Ovary (tissue), 9 donors: ENCODE measurements around the gene GUCY1A2. TPM values are rescaled to one million over a fixed set of nuclear protein-coding genes. Genes with fewer than 3 reads are reported as not detected.

Experiments used
- DNase-seq, 5 donors: peaks; one replicate each; pipeline ENCODE4 v3.0.0-alpha.2; 2019 to 2020
- H3K27ac ChIP-seq, 2 donors: fragments of 200-600 bp; one replicate each; pipeline versions ENCODE4 v1.5.1 to v1.8.0; 2019 to 2022
- H3K27me3 ChIP-seq: fragments of 200-600 bp; one replicate; pipeline ENCODE4 v1.8.0; 2022
- H3K36me3 ChIP-seq: fragments of 200-600 bp; sonication (generic); one replicate; pipeline ENCODE4 v1.5.1; 2019
- H3K4me1 ChIP-seq: one replicate; pipeline ENCODE4 v1.8.1; 2013; ENCODE audit warnings: mild to moderate bottlenecking, moderate library complexity; ENCODE audit not compliant: insufficient read depth
- H3K4me3 ChIP-seq: fragments of 200-600 bp; sonication (generic); one replicate; pipeline ENCODE4 v1.5.1; 2017
- H3K9me3 ChIP-seq, 2 donors: fragments of 200-600 bp in 1 of 2; sonication (generic) in 1 of 2; one replicate each; pipeline versions ENCODE4 v1.5.1 to v1.8.1; 2013 to 2019; ENCODE audit warnings: mild to moderate bottlenecking in 1 of 2, moderate library complexity in 1 of 2
- EP300 ChIP-seq: sonication (generic); formaldehyde crosslinking; IDR thresholded peaks from one replicate; pipeline ENCODE4 v1.6.1; 2017; ENCODE audit warnings: antibody characterized with exemption
- POLR2A ChIP-seq: fragments of 450-650 bp; IDR thresholded peaks from one replicate; pipeline ENCODE4 v1.6.1; 2017; ENCODE audit warnings: antibody characterized with exemption, mild to moderate bottlenecking, moderate library complexity
- WGBS, 3 donors: extraction: QIAGEN DNeasy Blood & Tissue Kit in 1 of 3; methylation state at CpG; one replicate each; pipeline versions ENCODE4 v1.1.5 to v1.1.7; 2013 to 2017; 5-methylcytosine and 5-hydroxymethylcytosine counted together
- intact Hi-C, 4 donors: fragments of 100-400 bp; cut with DNase I; formaldehyde crosslinking; loops; one replicate each; pipeline versions ENCODE4 v1.11.0 to v1.15.1; 2022 to 2023
- polyA plus RNA-seq, 2 donors: library from polyadenylated mRNA; stranded (reverse); fragments of 200-250 nt in 1 of 2; fragments of 350-450 nt in 1 of 2; fragmentation: Illumina TruSeq in 1 of 2; extraction: RNeasy Lipid Tissue Mini Kit (QIAGEN cat#74804) in 1 of 2; gene quantifications; one replicate each; pipeline ENCODE4 v1.2.3, GENCODE V29; 2013 to 2014
- total RNA-seq, 7 donors: library from RNA; depleted of rRNA in 2 of 7; stranded (reverse); fragments of >200 nt in 2 of 7; fragmentation: NEBNext Ultra II Directional in 3 of 7; extraction: Animal tissue kit (Norgen Biotek cat#: 25700) in 3 of 7; gene quantifications; one replicate each; pipeline versions ENCODE4 v1.1.0 to v1.2.4, GENCODE V29; 2016 to 2023
- TF ChIP-seq, protein P1 (sequence below), 3 donors: fragments of 450-650 bp in 2 of 3; fragments of 200-600 bp in 1 of 3; IDR thresholded peaks; one replicate each; pipeline versions ENCODE4 v1.5.1 to v1.8.0; 2016 to 2022; ENCODE audit warnings: antibody characterized with exemption in 3 of 3, mild to moderate bottlenecking in 1 of 3
- donor health status: DM: no; HTN: no; CAD: no; lungs with moderate emphysema.
- donor health status: DM: no; HTN: no; CAD: no.
- donor health status: Bipolar disorder and iron deficiency.
- donor health status: DM: yes; HTN: yes; CAD: no.
- donor health status: DM: no; HTN: no; CAD: no.
- donor health status: DM: yes; HTN: yes; CAD: no.

GUCY1A2 gene
- total and polyA plus RNA-seq, 9 donors = 1.5 to 20.3 (median 6.1) TPM

DNA sequence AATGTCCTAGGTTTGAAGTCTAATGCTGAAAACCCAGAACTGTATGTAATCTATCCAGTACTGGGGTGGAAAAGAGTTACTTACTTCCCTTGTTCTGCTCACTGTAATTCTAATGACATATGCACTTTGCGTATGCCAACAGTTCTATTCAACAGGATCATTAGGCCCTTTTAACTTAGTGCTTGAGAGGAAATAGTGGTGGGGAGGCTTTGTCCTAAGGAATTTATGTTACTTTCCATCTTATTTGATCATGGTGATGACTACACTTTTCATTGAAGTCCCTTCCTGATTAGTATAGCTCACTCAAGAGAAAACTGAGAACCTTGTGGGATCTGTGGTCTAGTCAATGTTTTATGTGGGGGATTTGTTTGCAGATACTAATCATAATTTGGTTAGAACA, 348.2 kb downstream of the GUCY1A2 start:
- Histone ChIP-seq H3K4me3 (no peak overlapping the region), H3K36me3 (no peaks in the 10 kb centered on the region), H3K27ac (no peak overlapping the region), H3K27me3 (no peaks in the 10 kb centered on the region), H3K9me3 (no peaks in the 10 kb centered on the region), H3K4me1 (no peaks in the 10 kb centered on the region)
- intact Hi-C loops = no loop called here
- DNase-seq = no peak
- WGBS, 3 donors = 96 to 100% (median 98%) methylated on average over 1 of the region's 1 CpG
- TF ChIP-seq EP300 (no peak), POLR2A (no peak)
- TF ChIP-seq, protein P1, sequence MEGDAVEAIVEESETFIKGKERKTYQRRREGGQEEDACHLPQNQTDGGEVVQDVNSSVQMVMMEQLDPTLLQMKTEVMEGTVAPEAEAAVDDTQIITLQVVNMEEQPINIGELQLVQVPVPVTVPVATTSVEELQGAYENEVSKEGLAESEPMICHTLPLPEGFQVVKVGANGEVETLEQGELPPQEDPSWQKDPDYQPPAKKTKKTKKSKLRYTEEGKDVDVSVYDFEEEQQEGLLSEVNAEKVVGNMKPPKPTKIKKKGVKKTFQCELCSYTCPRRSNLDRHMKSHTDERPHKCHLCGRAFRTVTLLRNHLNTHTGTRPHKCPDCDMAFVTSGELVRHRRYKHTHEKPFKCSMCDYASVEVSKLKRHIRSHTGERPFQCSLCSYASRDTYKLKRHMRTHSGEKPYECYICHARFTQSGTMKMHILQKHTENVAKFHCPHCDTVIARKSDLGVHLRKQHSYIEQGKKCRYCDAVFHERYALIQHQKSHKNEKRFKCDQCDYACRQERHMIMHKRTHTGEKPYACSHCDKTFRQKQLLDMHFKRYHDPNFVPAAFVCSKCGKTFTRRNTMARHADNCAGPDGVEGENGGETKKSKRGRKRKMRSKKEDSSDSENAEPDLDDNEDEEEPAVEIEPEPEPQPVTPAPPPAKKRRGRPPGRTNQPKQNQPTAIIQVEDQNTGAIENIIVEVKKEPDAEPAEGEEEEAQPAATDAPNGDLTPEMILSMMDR (IDR thresholded peaks at IDR 0.05) = no peak

DNA sequence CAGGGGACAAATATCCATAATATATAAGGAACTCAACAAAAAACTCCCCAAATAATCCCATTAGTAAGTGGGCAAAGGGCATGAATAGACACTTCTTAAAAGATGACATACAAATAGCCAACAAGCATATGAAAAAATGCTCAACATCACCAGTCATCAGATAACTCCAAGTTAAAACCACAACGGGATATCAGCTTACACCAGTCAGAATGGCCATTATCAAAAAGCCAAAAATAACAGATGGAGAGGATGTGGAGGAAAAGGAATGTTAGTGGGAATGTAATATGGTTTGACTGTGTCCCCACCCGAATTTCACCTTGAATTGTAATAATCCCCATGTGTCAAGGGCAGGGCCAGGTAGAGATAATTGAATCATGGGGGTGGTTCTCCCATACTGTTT, 350.1 kb downstream of the GUCY1A2 start:
- intact Hi-C loops = no loop called here
- no peak for TF ChIP-seq POLR2A
- TF ChIP-seq, protein P1 (IDR thresholded peaks at IDR 0.05) = no peak
- no peak for TF ChIP-seq EP300
- DNase-seq = no peak
- no peak overlapping the region for H3K27ac ChIP-seq
- H3K36me3 ChIP-seq = no peaks in the 10 kb centered on the region
- WGBS, 3 donors = 63 to 69% (median 66%) methylated on average over 2 of the region's 2 CpGs
- H3K4me1 ChIP-seq = no peaks in the 10 kb centered on the region
- H3K27me3 ChIP-seq = no peaks in the 10 kb centered on the region
- H3K4me3 ChIP-seq = no peak overlapping the region
- no peaks in the 10 kb centered on the region for H3K9me3 ChIP-seq

DNA sequence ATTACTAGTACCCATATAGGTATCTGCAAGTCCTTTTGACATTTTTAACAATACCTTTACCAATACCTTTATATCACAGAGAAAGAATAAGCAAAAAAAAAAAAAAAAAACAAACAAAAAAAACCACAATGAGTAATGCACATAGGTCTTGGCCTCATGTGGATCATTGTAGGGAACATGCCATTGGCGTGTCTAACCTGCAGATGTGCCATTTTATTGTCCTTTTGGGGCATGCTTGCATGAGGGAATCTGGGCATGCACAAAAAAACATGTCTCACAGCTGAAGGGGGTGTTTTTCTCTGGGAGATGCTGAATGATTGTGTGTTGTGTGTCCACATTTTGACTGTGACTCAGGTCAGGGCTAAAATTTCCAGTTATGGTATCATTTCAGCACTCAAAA, 361.6 kb downstream of the GUCY1A2 start:
- H3K9me3 ChIP-seq = no peaks in the 10 kb centered on the region
- intact Hi-C loops = no loop called here
- DNase-seq = no peak
- WGBS, 3 donors = 88 to 91% (median 88%) methylated on average over 1 of the region's 1 CpG
- H3K36me3 ChIP-seq = no peaks in the 10 kb centered on the region
- H3K27me3 ChIP-seq = no peaks in the 10 kb centered on the region
- no peak overlapping the region for H3K27ac ChIP-seq
- TF ChIP-seq EP300 = no peak
- TF ChIP-seq POLR2A = no peak
- TF ChIP-seq, protein P1 (IDR thresholded peaks at IDR 0.05) = no peak
- no peaks in the 10 kb centered on the region for H3K4me1 ChIP-seq
- no peak overlapping the region for H3K4me3 ChIP-seq

- H3K4me1 ChIP-seq = no peaks in the 10 kb centered on the region
- no peak for DNase-seq
- intact Hi-C loops = no loop called here
These were observed 373.5 kb downstream of the GUCY1A2 start for GRCh38 chr11:106644824-106645223.

More at GRCh38 chr11:106644824-106645223, 373.5 kb downstream of the GUCY1A2 start:
- Histone ChIP-seq H3K4me3 (no peak overlapping the region), H3K36me3 (no peaks in the 10 kb centered on the region), H3K9me3 (peaks cover 0 to 5% of the 10 kb centered on the region in 2 donors), H3K27ac (no peak overlapping the region), H3K27me3 (no peaks in the 10 kb centered on the region)
- 78 to 82% (median 81%) methylated on average over 1 of the region's 1 CpG for WGBS, 3 donors
- TF ChIP-seq EP300 (no peak), POLR2A (no peak)
- TF ChIP-seq, protein P1 (IDR thresholded peaks at IDR 0.05) = no peak
